Hippocampal formation (tissue), 2 donors: ENCODE data around the gene LCN12.

Source experiments
- DNase-seq, 2 donors: peaks; one replicate each; lab custom pipeline; 2025; lab: John Stamatoyannopoulos, UW

The LCN12 gene

GRCh38 chr9:136951541-136952320, at the start of gene LCN12:
Gene LCN12 (plus strand): TSS chr9:136952273. CDS start chr9:136952328, 55 bp downstream.
- DNase-seq = no peak

GRCh38 chr9:136903041-136903554, 49.0 kb upstream of the LCN12 start:
- no peak for DNase-seq

GRCh38 chr9:136906266-136906665, 45.8 kb upstream of the LCN12 start:
- DNase-seq = no peak

GRCh38 chr9:136907011-136907914, 44.8 kb upstream of the LCN12 start:
- DNase-seq = no peak

GRCh38 chr9:136910197-136910900, 41.7 kb upstream of the LCN12 start:
- no peak for DNase-seq

GRCh38 chr9:136910901-136911245, 41.2 kb upstream of the LCN12 start:
- no peak for DNase-seq

GRCh38 chr9:136913701-136914438, 38.2 kb upstream of the LCN12 start:
- no peak for DNase-seq

GRCh38 chr9:136915632-136916329, 36.3 kb upstream of the LCN12 start:
- DNase-seq = no peak

GRCh38 chr9:136916330-136917184, 35.5 kb upstream of the LCN12 start:
- DNase-seq = no peak

- DNase-seq = no peak
Measured at GRCh38 chr9:136917902-136918301, 34.2 kb upstream of the LCN12 start.

GRCh38 chr9:136920069-136920468, 32.0 kb upstream of the LCN12 start:
- DNase-seq = no peak

GRCh38 chr9:136920734-136921231, 31.3 kb upstream of the LCN12 start:
- DNase-seq = no peak

- no peak for DNase-seq
Measured at GRCh38 chr9:136921307-136921706, 30.8 kb upstream of the LCN12 start.

- DNase-seq = no peak
Measured at GRCh38 chr9:136921718-136922117, 30.4 kb upstream of the LCN12 start.

- DNase-seq = no peak
Measured at GRCh38 chr9:136922540-136922939, 29.5 kb upstream of the LCN12 start.

- no peak for DNase-seq
Measured at GRCh38 chr9:136923881-136924280, 28.2 kb upstream of the LCN12 start.

- DNase-seq = no peak
Measured at GRCh38 chr9:136925414-136926153, 26.5 kb upstream of the LCN12 start.

GRCh38 chr9:136926154-136926704, 25.8 kb upstream of the LCN12 start:
- DNase-seq = no peak

- DNase-seq = no peak
Measured at GRCh38 chr9:136926749-136927148, 25.3 kb upstream of the LCN12 start.
